Activated CD8-positive, alpha-beta memory T cell treated with anti-CD3 and anti-CD28 coated beads, Interleukin-2, amount 10 ng/mL, durations not matched to agents 7 days and 5 days (primary cell): Measurements from ENCODE around the gene RPS6KA2. TPM values are rescaled to one million over a fixed set of nuclear protein-coding genes. Genes with fewer than 3 reads are reported as not detected.
A peak's percentile ranks its signal among the peaks of the same experiment; 100 is the strongest.

ENCODE experiments used
- ATAC-seq: fragments of 150-1000 bp; cut with Tn5 transposase; one replicate; pipeline ENCODE4 v1.10.0; 2021; ENCODE audit warnings: moderate library complexity
- CTCF ChIA-PET: fragments of 350-600 bp; sonication (Branson Sonifier 250); formaldehyde crosslinking; loops from one replicate; lab custom pipeline; 2021; ENCODE audit warnings: antibody characterized with exemption; lab: Charles Lee
- DNase-seq: peaks from one replicate; pipeline ENCODE4 v3.0.0-alpha.2; 2020
- H3K27ac Mint-ChIP-seq: one replicate; pipeline ENCODE4 v1.8.0; 2021; ENCODE audit warnings: mild to moderate bottlenecking, mixed read lengths
- H3K27me3 Mint-ChIP-seq: one replicate; pipeline ENCODE4 v1.8.0; 2021; ENCODE audit warnings: mixed read lengths
- H3K36me3 Mint-ChIP-seq: one replicate; pipeline ENCODE4 v1.8.0; 2021; ENCODE audit warnings: mild to moderate bottlenecking, mixed read lengths
- H3K4me1 Mint-ChIP-seq: one replicate; pipeline ENCODE4 v1.8.0; 2021; ENCODE audit warnings: mixed read lengths
- H3K4me3 Mint-ChIP-seq: one replicate; pipeline ENCODE4 v1.8.0; 2021; ENCODE audit warnings: mild to moderate bottlenecking, moderate library complexity, mixed read lengths
- H3K9me3 Mint-ChIP-seq: one replicate; pipeline ENCODE4 v1.8.0; 2022; ENCODE audit warnings: low read depth, mixed read lengths
- total RNA-seq, 2 experiments: library from RNA; stranded (reverse); gene quantifications; one replicate each; pipeline ENCODE4 v1.2.3, GENCODE V29; 2021

The RPS6KA2 gene
- total RNA-seq, 2 experiments from 2014 or later, result 4.5 to 5.4 TPM

DNA sequence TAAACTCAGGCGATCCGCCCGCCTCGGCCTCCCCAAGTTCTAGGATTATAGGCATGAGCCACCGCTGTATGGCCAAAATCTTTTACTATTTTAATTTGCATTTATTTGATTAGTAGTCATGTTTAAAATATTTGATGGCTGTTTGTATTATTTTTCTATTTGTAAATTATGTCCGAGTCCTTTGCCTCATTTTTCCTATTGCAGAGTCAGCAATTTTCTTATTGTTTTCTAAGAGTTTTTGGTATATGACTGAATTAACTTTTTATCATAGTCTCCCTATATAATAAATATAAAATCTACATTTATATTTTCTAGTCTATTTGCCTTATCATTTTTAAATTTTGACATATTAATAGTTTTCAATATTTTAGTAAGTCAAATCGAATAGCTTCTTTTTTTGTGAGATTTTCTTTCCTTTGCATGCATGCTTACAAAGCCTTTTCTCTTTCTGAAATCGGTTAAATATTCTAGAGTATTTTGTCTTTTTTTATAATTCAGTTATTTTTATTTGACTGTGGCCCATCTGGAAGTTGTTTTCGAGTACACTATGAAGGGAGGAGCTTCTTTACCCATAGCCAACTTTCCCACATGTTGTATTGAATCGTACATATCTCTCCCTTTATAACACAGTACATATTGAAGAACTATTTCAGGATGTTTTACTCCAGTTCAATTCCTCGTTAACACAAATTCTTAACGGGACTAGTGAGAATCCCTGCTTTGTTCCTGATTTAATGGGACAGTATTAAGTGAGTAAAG is 34.5 kb upstream of the RPS6KA2 start:
- no peak for DNase-seq
- Mint-ChIP-seq H3K9me3 (no peaks in the 10 kb centered on the region), H3K4me1 (peaks cover 9% of the 10 kb centered on the region), H3K27me3 (peaks cover 30% of the 10 kb centered on the region), H3K4me3 (no peak overlapping the region), H3K36me3 (no peaks in the 10 kb centered on the region), H3K27ac (no peak overlapping the region)
- CTCF ChIA-PET, result no interaction called here
- ATAC-seq, result no peak

DNA sequence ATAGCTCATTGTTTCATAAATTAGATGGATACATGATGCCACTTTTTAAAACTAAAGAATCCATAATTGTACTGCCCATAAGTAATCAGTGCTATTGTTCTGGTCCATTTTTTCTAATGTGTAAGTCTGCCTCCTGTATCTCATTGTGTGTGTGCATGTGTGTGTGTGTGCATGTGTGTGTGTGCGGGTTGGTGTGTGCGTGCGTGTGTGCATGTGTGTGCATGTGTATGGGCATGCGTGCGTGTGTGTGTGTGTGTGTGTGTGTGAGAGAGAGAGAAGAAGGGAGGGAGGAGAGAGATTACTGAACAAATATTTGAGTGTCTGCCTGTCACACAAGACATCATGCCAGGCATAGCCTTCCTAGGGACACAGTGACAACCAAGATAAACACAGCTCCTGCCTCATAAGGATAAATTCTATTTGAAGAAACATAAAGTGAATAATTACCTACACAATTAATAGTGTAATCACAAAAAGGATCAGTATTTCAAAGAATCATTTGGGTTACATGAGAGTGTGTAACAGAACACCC is 33.2 kb upstream of the RPS6KA2 start:
- ATAC-seq (no peak), DNase-seq (no peak)
- Mint-ChIP-seq H3K36me3 (no peaks in the 10 kb centered on the region), H3K27me3 (peaks cover 30% of the 10 kb centered on the region), H3K4me1 (peaks cover 9% of the 10 kb centered on the region), H3K4me3 (no peak overlapping the region), H3K9me3 (no peaks in the 10 kb centered on the region), H3K27ac (no peak overlapping the region)
- CTCF ChIA-PET, result no interaction called here

DNA sequence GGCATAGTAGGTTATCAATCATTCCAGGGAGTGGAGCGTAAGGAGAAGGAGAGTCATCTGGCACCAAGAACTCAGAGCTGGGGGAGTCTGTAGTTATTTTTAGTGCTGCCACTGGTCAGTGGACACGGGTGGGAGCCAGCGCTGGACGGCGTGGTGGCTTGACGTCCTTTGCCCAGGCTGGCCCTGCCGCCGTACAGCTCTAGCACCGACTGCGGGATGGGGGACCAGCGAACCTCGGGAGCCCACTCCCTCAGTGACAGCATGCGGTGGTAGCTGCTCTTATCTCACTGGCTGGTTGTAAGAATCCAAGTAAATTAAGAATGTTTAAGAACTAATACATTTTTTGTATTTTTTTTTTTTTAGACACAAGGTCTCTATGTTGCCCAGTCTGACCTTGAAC is 32.5 kb upstream of the RPS6KA2 start:
- ATAC-seq, result no peak
- Mint-ChIP-seq H3K27me3 (peaks cover 30% of the 10 kb centered on the region), H3K9me3 (no peaks in the 10 kb centered on the region), H3K4me3 (no peak overlapping the region), H3K36me3 (no peaks in the 10 kb centered on the region), H3K27ac (no peak overlapping the region), H3K4me1 (peaks cover 9% of the 10 kb centered on the region)
- no peak for DNase-seq
- CTCF ChIA-PET, result no interaction called here

DNA sequence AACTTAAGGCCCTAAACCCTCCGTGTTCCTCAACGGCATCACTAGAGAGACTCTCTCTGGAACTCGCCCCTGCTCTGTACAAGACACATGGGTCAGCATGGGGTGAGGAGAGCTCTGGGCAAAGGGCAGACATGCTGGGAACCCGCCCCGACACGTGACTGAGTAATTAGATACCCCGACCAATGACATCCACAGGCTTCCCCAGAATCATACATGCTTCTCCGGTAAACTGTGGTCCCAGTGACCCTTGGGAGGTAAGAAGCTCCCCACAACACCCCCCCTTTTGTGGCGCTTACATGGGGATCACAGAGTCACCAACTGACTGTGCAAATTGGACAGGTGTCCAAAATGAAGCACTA is 31.7 kb upstream of the RPS6KA2 start:
- H3K9me3 Mint-ChIP-seq, result no peaks in the 10 kb centered on the region
- ATAC-seq, result no peak
- peaks cover 9% of the 10 kb centered on the region for H3K4me1 Mint-ChIP-seq
- peaks cover 30% of the 10 kb centered on the region for H3K27me3 Mint-ChIP-seq
- no peak for DNase-seq
- CTCF ChIA-PET, result no interaction called here
- no peaks in the 10 kb centered on the region for H3K36me3 Mint-ChIP-seq
- H3K4me3 Mint-ChIP-seq, result no peak overlapping the region
- H3K27ac Mint-ChIP-seq, result no peak overlapping the region

DNA sequence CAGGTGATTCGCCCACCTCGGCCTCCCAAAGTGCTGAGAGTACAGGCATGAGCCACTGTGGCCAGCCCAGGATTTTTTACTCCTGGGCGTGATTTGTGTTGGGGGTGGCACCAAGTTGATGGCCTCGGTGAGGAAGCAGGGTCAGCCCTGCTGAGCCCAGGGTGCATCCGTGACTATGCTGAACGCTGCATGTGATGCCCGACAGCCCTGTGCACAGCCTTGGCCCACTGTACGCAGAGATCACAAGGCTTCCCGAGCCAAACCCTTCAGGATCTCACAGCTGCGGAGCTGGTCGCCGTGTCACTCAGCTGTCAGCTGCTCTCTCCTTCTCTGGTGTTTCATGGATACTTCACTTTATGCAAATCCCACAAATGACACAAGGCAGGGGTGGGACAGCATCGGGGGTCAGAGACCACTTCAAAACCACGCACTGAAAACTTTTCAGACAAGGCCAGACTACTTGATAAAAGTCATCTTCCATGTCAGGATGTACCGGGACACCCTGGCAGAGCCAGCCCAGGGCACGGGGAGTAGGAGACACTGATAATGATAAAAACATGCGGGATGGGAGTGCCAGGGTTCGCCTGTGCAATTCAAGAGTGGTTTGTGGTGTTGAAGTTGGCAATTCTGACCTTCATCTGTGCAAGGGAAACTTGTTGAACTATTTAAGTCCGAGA is 31.2 kb upstream of the RPS6KA2 start:
- H3K9me3 Mint-ChIP-seq, result no peaks in the 10 kb centered on the region
- DNase-seq (no peak), ATAC-seq (no peak)
- H3K27ac Mint-ChIP-seq, result no peak overlapping the region
- no peaks in the 10 kb centered on the region for H3K36me3 Mint-ChIP-seq
- CTCF ChIA-PET, result no interaction called here
- H3K4me1 Mint-ChIP-seq, result peaks cover 9% of the 10 kb centered on the region
- no peak overlapping the region for H3K4me3 Mint-ChIP-seq
- peaks cover 30% of the 10 kb centered on the region for H3K27me3 Mint-ChIP-seq

DNA sequence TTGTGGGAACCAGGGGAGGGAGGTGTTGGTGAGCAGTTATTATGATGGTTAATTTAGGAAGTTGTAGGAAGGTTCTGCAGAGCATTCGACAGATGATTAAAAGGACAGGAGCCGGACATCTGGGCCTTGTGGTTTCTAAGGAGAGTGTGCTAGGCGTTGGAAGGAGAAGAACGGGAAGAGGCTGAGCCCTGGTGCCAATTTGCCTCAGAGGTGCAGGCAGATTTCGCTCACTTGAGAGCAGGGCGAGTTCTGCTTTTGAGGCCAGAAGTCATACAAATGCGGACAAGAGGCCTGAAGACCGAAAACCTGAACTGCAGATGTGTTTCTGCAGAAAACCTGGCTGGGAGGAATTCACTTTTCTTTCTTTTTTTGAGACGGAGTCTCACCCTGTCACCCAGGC is 30.5 kb upstream of the RPS6KA2 start:
- Mint-ChIP-seq H3K9me3 (no peaks in the 10 kb centered on the region), H3K27ac (no peak overlapping the region), H3K4me3 (peak overlapping the region; percentile 29), H3K36me3 (no peaks in the 10 kb centered on the region), H3K4me1 (peaks cover 9% of the 10 kb centered on the region), H3K27me3 (peaks cover 29% of the 10 kb centered on the region)
- CTCF ChIA-PET, result no interaction called here
- DNase-seq (no peak), ATAC-seq (no peak)

DNA sequence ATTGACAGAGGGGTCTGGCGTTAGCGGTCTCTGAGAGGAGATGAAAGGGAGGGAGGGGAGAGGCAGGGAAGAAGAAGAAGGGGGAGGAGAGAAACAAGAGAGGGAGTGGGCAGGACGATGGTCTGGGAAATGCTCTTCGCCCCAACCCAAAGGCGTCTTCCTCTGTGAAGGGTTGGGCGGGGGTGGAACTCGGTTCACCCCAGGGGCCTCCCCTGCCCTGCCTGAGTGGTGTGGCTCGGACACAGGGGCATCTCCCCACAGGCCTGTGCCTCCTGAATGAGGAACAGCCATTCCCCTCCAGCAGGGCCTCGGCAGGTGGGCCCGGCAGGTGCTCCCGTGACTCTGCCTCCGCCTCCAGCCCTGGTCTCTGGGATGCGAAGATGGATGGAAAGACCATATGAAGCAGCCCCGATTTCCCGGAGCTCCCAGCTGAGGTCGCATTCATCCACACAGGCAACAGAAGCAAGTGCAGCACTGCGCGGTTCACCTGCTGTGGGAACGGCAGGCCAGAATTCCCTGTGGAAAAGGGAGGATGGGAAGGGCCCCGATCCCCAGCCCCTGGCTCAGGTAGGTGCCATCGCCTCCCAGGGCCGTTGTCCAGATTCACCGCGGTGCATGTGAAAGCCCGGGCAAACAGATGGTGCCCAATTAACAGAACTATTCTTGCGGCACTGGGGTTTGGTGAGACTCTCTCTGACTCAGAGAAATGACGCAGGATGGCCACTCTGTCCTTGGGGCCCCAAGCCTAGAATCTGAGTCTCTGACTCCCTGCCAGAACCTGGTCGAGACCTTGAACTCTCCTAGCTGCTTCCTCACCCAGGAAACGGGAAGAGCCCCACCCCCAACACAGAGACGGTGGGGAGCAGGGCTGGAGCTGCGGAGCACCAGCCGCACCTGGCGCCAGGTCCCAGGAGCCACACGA is 29.4 kb upstream of the RPS6KA2 start:
- H3K4me1 Mint-ChIP-seq, result peaks cover 9% of the 10 kb centered on the region
- H3K27ac Mint-ChIP-seq, result no peak overlapping the region
- H3K4me3 Mint-ChIP-seq, result peak overlapping the region; percentile 29
- DNase-seq, result no peak
- no peak for ATAC-seq
- H3K27me3 Mint-ChIP-seq, result peaks cover 28% of the 10 kb centered on the region
- H3K9me3 Mint-ChIP-seq, result no peaks in the 10 kb centered on the region
- CTCF ChIA-PET, result no interaction called here
- H3K36me3 Mint-ChIP-seq, result no peaks in the 10 kb centered on the region

DNA sequence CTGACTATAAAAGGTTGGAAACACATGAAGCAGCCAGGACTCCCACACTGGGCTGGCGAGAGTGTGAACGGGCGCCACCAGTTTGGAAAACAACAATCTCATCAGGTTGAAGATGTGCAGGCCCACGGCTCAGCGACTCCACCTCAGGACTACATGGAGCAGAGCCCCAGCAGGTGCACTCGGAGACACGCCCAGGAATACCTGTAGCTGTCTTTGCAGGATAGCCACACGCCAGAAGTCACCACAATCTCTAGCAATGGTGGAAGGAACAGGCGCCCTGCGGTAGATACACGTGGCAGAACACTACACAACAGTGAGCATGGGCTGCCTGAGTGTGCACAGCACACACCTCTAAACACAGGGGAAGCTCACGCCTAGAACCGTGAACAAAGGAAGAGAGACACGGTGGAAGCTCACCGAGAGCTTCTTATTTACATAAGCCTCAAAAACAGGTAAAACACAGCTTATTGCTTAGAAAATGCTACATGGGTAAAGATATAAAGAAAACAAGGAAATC is 28.7 kb upstream of the RPS6KA2 start:
- DNase-seq (no peak), ATAC-seq (no peak)
- Mint-ChIP-seq H3K4me1 (peaks cover 9% of the 10 kb centered on the region), H3K36me3 (no peaks in the 10 kb centered on the region), H3K27me3 (peaks cover 28% of the 10 kb centered on the region), H3K27ac (no peak overlapping the region), H3K9me3 (no peaks in the 10 kb centered on the region), H3K4me3 (no peak overlapping the region)
- CTCF ChIA-PET, result interaction anchor here (1.5 kb wide), 1 partner anchor 22 kb away, joined by 3 read pairs; no protein-coding TSS in a partner anchor

DNA sequence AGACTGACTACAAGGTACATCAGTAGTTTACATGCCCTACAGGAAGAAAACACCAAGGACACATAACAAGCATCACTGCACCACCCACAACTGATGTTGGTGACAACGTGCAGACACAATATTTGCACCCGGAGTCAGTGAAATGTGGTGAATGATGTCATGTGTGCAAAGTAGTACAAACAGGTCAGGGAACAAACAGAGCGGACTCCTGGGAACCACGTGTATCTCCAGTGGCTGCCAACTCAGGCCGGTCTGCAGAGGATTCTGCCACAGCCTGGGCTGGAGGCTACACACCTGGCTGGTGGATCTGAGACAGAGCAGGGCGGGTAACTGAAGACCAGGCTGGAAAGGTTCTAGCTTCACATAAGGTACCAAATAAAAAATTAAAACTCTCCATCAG is 28.2 kb upstream of the RPS6KA2 start:
- Mint-ChIP-seq H3K36me3 (no peaks in the 10 kb centered on the region), H3K27me3 (peaks cover 28% of the 10 kb centered on the region), H3K4me3 (no peak overlapping the region), H3K27ac (no peak overlapping the region), H3K4me1 (peaks cover 9% of the 10 kb centered on the region), H3K9me3 (no peaks in the 10 kb centered on the region)
- CTCF ChIA-PET, result interaction anchor here (1.5 kb wide), 1 partner anchor 22 kb away, joined by 3 read pairs; no protein-coding TSS in a partner anchor
- ATAC-seq (no peak), DNase-seq (no peak)

DNA sequence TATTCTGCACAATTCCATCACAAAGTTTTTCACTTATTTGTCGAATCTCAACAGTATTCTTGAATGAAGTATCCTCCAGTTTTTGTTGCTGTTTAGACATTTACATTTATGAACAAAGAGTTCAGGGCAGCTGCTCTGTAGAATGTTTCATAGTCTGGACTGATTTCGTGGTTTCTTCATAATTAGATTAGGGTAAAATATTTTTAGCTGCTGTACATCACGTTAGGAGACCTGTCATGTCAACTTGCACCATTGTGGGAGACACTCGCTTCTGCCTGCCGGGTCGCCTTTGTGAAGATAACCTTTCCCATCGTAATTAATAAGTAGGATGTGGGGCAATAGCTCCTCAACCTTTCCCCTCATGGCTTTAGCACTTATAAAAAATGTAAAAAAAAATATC is 27.5 kb upstream of the RPS6KA2 start:
- H3K27me3 Mint-ChIP-seq, result peaks cover 26% of the 10 kb centered on the region
- DNase-seq (no peak), ATAC-seq (no peak)
- CTCF ChIA-PET, result interaction anchor here (1.5 kb wide), 1 partner anchor 23 kb away, joined by 3 read pairs; no protein-coding TSS in a partner anchor
- H3K27ac Mint-ChIP-seq, result no peak overlapping the region
- H3K9me3 Mint-ChIP-seq, result no peaks in the 10 kb centered on the region
- no peak overlapping the region for H3K4me3 Mint-ChIP-seq
- H3K36me3 Mint-ChIP-seq, result no peaks in the 10 kb centered on the region
- H3K4me1 Mint-ChIP-seq, result peaks cover 9% of the 10 kb centered on the region

DNA sequence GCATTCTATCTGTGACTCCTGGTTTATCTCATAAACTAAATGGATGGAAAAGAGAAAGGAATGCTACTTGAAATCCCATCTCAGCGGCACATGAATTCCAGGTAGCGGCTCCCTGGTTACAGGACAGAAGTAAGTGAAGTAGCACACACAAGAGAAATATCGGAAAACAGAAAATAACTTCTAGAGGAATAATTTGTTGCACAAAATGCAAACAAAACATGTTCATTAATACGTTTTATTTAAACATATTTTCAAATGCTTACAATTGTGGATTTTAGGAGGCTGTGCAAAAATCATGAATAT is 26.5 kb upstream of the RPS6KA2 start:
- peaks cover 19% of the 10 kb centered on the region for H3K27me3 Mint-ChIP-seq
- CTCF ChIA-PET, result no interaction called here
- ATAC-seq (no peak), DNase-seq (no peak)
- H3K36me3 Mint-ChIP-seq, result no peaks in the 10 kb centered on the region
- no peak overlapping the region for H3K27ac Mint-ChIP-seq
- H3K4me3 Mint-ChIP-seq, result no peak overlapping the region
- no peaks in the 10 kb centered on the region for H3K9me3 Mint-ChIP-seq
- H3K4me1 Mint-ChIP-seq, result peaks cover 9% of the 10 kb centered on the region

DNA sequence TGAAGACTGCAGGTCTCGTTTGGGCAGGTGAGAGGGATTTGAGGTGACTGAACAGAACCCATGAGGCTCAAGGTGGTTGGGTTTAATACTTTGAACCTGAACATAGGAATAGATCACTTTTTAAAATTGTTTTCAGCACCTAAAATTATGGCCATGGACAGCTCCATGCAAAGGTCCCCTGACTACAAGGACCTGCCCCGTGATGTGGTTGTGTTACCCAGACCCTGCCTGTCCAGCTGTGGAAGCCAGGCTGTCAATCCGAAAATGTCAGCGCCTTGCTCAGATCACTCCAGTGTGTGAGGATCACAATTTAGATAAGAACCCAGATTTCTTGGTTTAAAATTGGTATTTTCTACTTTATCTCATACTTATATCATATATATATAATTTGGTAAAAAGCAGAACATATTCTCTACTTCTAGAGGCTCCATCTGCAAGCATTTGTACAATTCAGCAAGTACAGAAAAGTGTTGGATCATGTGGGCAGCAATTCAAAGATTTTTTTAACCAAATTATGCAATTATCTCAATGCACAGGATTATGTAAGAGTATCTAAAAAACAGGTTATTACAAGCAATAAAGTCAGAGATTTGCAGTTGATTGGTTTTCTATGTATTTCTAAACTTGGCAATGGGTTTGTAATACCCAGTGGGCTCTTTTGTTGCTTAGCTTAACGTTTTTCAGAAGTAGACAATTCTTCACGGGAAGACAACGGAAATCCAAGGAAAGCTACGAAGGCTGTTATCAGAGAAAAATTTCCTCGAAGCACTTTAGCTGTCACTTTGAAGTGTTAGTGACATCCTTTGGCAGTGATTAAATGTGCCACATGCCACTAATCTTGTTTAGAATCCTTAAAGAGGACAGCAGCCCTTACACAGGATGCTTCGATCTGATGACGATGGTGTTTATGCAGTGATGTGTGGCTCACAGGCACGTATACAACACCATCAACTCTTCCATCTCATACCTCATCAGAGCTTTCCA is 24.1 kb upstream of the RPS6KA2 start:
- Mint-ChIP-seq H3K4me1 (no peaks in the 10 kb centered on the region), H3K4me3 (no peak overlapping the region), H3K36me3 (no peaks in the 10 kb centered on the region), H3K9me3 (no peaks in the 10 kb centered on the region), H3K27ac (no peak overlapping the region), H3K27me3 (peaks cover 3% of the 10 kb centered on the region)
- ATAC-seq (no peak), DNase-seq (no peak)
- CTCF ChIA-PET, result no interaction called here
